ENCODE data around the gene OXTR. TPM values are rescaled to one million over a fixed set of nuclear protein-coding genes. Genes with fewer than 3 reads are reported as not detected.
"Not testable (repeated sequence)": the region's sequence is repeated elsewhere in the genome, so short reads cannot be mapped to it uniquely, and the experiment has no call there.

The OXTR gene
- total RNA-seq, 2 experiments from 2014 or later = 0.60 to 0.70 TPM

GRCh38 chr3:8722808-8723207 is 46.6 kb downstream of the OXTR start:
- H3K27me3 Mint-ChIP-seq = no peaks in the 10 kb centered on the region

GRCh38 chr3:8715757-8716156 is 53.7 kb downstream of the OXTR start:
- DNase-seq, H3K27ac Mint-ChIP-seq, H3K4me3 Mint-ChIP-seq, H3K4me1 Mint-ChIP-seq, H3K27me3 Mint-ChIP-seq, H3K36me3 Mint-ChIP-seq, H3K9me3 Mint-ChIP-seq: not testable (repeated sequence)

More at GRCh38 chr3:8722808-8723207, 46.6 kb downstream of the OXTR start:
- no peak overlapping the region for H3K4me3 Mint-ChIP-seq
- H3K27ac Mint-ChIP-seq = no peak overlapping the region
- H3K4me1 Mint-ChIP-seq = no peaks in the 10 kb centered on the region
- no peak for DNase-seq
- no peaks in the 10 kb centered on the region for H3K36me3 Mint-ChIP-seq
- H3K9me3 Mint-ChIP-seq = peaks cover 2% of the 10 kb centered on the region

- no peaks in the 10 kb centered on the region for H3K4me1 Mint-ChIP-seq
- H3K4me3 Mint-ChIP-seq = no peak overlapping the region
- H3K36me3 Mint-ChIP-seq = no peaks in the 10 kb centered on the region
- no peak overlapping the region for H3K27ac Mint-ChIP-seq
- peaks cover 5% of the 10 kb centered on the region for H3K9me3 Mint-ChIP-seq
- peaks cover 5% of the 10 kb centered on the region for H3K27me3 Mint-ChIP-seq
- no peak for DNase-seq
These were observed 55.3 kb downstream of the OXTR start for GRCh38 chr3:8713901-8714759.

GRCh38 chr3:8712908-8713255 is 56.5 kb downstream of the OXTR start:
- H3K27me3 Mint-ChIP-seq = peaks cover 5% of the 10 kb centered on the region
- peaks cover 3% of the 10 kb centered on the region for H3K9me3 Mint-ChIP-seq
- no peaks in the 10 kb centered on the region for H3K4me1 Mint-ChIP-seq
- H3K27ac Mint-ChIP-seq = no peak overlapping the region
- H3K4me3 Mint-ChIP-seq = no peak overlapping the region
- no peaks in the 10 kb centered on the region for H3K36me3 Mint-ChIP-seq
- no peak for DNase-seq

- no peak overlapping the region for H3K27ac Mint-ChIP-seq
- peaks cover 1% of the 10 kb centered on the region for H3K9me3 Mint-ChIP-seq
These were observed 57.1 kb downstream of the OXTR start for GRCh38 chr3:8712045-8712907.

GRCh38 chr3:8709801-8710507 is 59.5 kb downstream of the OXTR start:
- H3K27me3 Mint-ChIP-seq = no peaks in the 10 kb centered on the region
- no peak overlapping the region for H3K4me3 Mint-ChIP-seq
- H3K4me1 Mint-ChIP-seq = no peaks in the 10 kb centered on the region
- peaks cover 6% of the 10 kb centered on the region for H3K9me3 Mint-ChIP-seq
- DNase-seq = no peak
- H3K27ac Mint-ChIP-seq = no peak overlapping the region
- H3K36me3 Mint-ChIP-seq = no peaks in the 10 kb centered on the region

More at GRCh38 chr3:8712045-8712907, 57.1 kb downstream of the OXTR start:
- no peak for DNase-seq
- Mint-ChIP-seq H3K4me3 (no peak overlapping the region), H3K4me1 (no peaks in the 10 kb centered on the region), H3K27me3 (peaks cover 5% of the 10 kb centered on the region), H3K36me3 (no peaks in the 10 kb centered on the region)

GRCh38 chr3:8709287-8709686 is 60.1 kb downstream of the OXTR start:
- H3K4me3 Mint-ChIP-seq = no peak overlapping the region
- H3K9me3 Mint-ChIP-seq = peaks cover 10% of the 10 kb centered on the region
- no peaks in the 10 kb centered on the region for H3K27me3 Mint-ChIP-seq
- H3K4me1 Mint-ChIP-seq = no peaks in the 10 kb centered on the region
- DNase-seq = no peak
- no peaks in the 10 kb centered on the region for H3K36me3 Mint-ChIP-seq
- H3K27ac Mint-ChIP-seq = no peak overlapping the region

GRCh38 chr3:8705575-8705974 is 63.8 kb downstream of the OXTR start:
- H3K27me3 Mint-ChIP-seq = no peaks in the 10 kb centered on the region
- H3K4me3 Mint-ChIP-seq = no peak overlapping the region
- DNase-seq = no peak
- H3K9me3 Mint-ChIP-seq = peaks cover 13% of the 10 kb centered on the region
- H3K36me3 Mint-ChIP-seq = no peaks in the 10 kb centered on the region
- H3K4me1 Mint-ChIP-seq = no peaks in the 10 kb centered on the region
- no peak overlapping the region for H3K27ac Mint-ChIP-seq

GRCh38 chr3:8702560-8702959 is 66.9 kb downstream of the OXTR start:
- Mint-ChIP-seq H3K9me3 (peaks cover 13% of the 10 kb centered on the region), H3K36me3 (no peaks in the 10 kb centered on the region), H3K27me3 (no peaks in the 10 kb centered on the region), H3K4me3 (no peak overlapping the region), H3K4me1 (no peaks in the 10 kb centered on the region), H3K27ac (no peak overlapping the region)
- no peak for DNase-seq

Other genes starting within 250 kb of the OXTR start
- gene SSUH2, start 124.8 kb downstream of the OXTR start, total RNA-seq = under 1 TPM; 0.12 to 0.20 TPM
- not detected for gene CAV3, start 35.8 kb downstream of the OXTR start, total RNA-seq
- gene RAD18, start 193.9 kb upstream of the OXTR start, total RNA-seq = 10 to 100 TPM; 54.6 to 60.5 TPM